Measurements from ENCODE around the gene INHBE. TPM values are rescaled to one million over a fixed set of nuclear protein-coding genes. Genes with fewer than 3 reads are reported as not detected.

Gene INHBE
- total and polyA plus RNA-seq, 2 of the 8 experiments (the other 6 are each of a cell fraction or from before 2014, with no cell fraction given) = 10.2 to 18.8 TPM

GRCh38 chr12:57428965-57429364 is 26.1 kb upstream of the INHBE start (continued):
- TF ChIP-seq TBP (IDR thresholded peaks at IDR 0.05; ENCODE audit: low read depth, low read length) (no peak), JUN (IDR thresholded peaks at IDR 0.05; ENCODE audit: low read depth, low read length) (no peak)
